NCI-H146 treated with DMSO at 0.1 percent for 48 hours (cell line): ENCODE measurements around the gene RCOR1.
"Not testable (repeated sequence)": the region's sequence is repeated elsewhere in the genome, so short reads cannot be mapped to it uniquely, and the experiment has no call there.

ENCODE experiments used
- DNase-seq: peaks from one replicate; lab custom pipeline; 2025; ENCODE audit not compliant: unreplicated experiment; lab: John Stamatoyannopoulos, UW

The RCOR1 gene

GRCh38 chr14:102739190-102739469 lies 146.7 kb downstream of the RCOR1 start:
- DNase-seq, result no peak

GRCh38 chr14:102746634-102747438 lies 154.4 kb downstream of the RCOR1 start:
- DNase-seq, result no peak

GRCh38 chr14:102748806-102749205 lies 156.4 kb downstream of the RCOR1 start:
- no peak for DNase-seq

GRCh38 chr14:102749393-102750305 lies 157.2 kb downstream of the RCOR1 start:
- peak; percentile 52 for DNase-seq

- DNase-seq, result no peak
These were observed 157.9 kb downstream of the RCOR1 start for GRCh38 chr14:102750376-102750775.

- DNase-seq, result no peak
These were observed 158.6 kb downstream of the RCOR1 start for GRCh38 chr14:102751088-102751487.

GRCh38 chr14:102752239-102752847 lies 159.9 kb downstream of the RCOR1 start:
- DNase-seq, result no peak

GRCh38 chr14:102754370-102755262 lies 162.2 kb downstream of the RCOR1 start:
- no peak for DNase-seq

- DNase-seq, result no peak
These were observed 165.2 kb downstream of the RCOR1 start for GRCh38 chr14:102757646-102758045.

GRCh38 chr14:102758087-102758486 lies 165.6 kb downstream of the RCOR1 start:
- DNase-seq, result no peak

- DNase-seq, result no peak
These were observed 167.2 kb downstream of the RCOR1 start for GRCh38 chr14:102759456-102760187.

GRCh38 chr14:102760496-102761193 lies 168.2 kb downstream of the RCOR1 start:
- no peak for DNase-seq

- DNase-seq, result no peak
These were observed 168.8 kb downstream of the RCOR1 start for GRCh38 chr14:102761206-102761605.

- no peak for DNase-seq
These were observed 171.8 kb downstream of the RCOR1 start for GRCh38 chr14:102764220-102764671.

- not testable (repeated sequence) for DNase-seq
These were observed 173.3 kb downstream of the RCOR1 start for GRCh38 chr14:102765770-102766169.

- DNase-seq, result no peak
These were observed 176.0 kb downstream of the RCOR1 start for GRCh38 chr14:102768223-102769048.

- DNase-seq, result no peak
These were observed 176.5 kb downstream of the RCOR1 start for GRCh38 chr14:102769049-102769327.

GRCh38 chr14:102770147-102771123 lies 178.0 kb downstream of the RCOR1 start:
- DNase-seq, result no peak
